ENCODE data around the gene RNF141. TPM values are rescaled to one million over a fixed set of nuclear protein-coding genes. Genes with fewer than 3 reads are reported as not detected.

RNF141 gene
- total RNA-seq, 1 experiment from 2014 or later: 35.8 TPM

GRCh38 chr11:10518123-10518522 is 22.9 kb downstream of the RNF141 start:
- ATAC-seq: no peak
- TF ChIP-seq SIN3A (IDR thresholded peaks at IDR 0.05; ENCODE audit: borderline replicate concordance, insufficient read depth, low read depth, low read length) (no peak), TCF7L2 (IDR thresholded peaks at IDR 0.05; ENCODE audit: low read depth, low read length) (no peak), REST (IDR thresholded peaks at IDR 0.05; ENCODE audit: insufficient read depth in 1 of 2, low read depth in 2 of 2, low read length in 1 of 2) (no peak), POLR2AphosphoS5 (IDR thresholded peaks at IDR 0.05; ENCODE audit: low read depth, low read length) (no peak)
- no peaks in the 10 kb centered on the region; the same call in 1 of the 2 replicates for H3K36me3 ChIP-seq (ENCODE audit: control insufficient read depth, insufficient read depth, low read length)
- DNase-seq (ENCODE audit: low read depth, low spot score): no peak
- intact Hi-C loops (cut with micrococcal nuclease; ENCODE audit: unreplicated experiment) (no loop called here), in situ Hi-C loops (cut with HindIII; ENCODE audit: low pct_unique_long_range_greater_than_20kb, low sequenced_read_pairs) (no loop called here)
- no peak overlapping the region for H3K4me3 ChIP-seq (ENCODE audit: low read depth in 2 of 2, low read length in 2 of 2)
- no peaks in the 10 kb centered on the region for H3K9me3 ChIP-seq (ENCODE audit: control insufficient read depth, insufficient read depth, low read depth, low read length)
- ChIA-PET POLR2A (no interaction called here), CTCF (no interaction called here)
- no TSS peak for BruUV-seq (replicated peaks)
- H3K27ac ChIP-seq (ENCODE audit: low read length): no peak overlapping the region
- no peaks in the 10 kb centered on the region for H3K27me3 ChIP-seq (ENCODE audit: control insufficient read depth, insufficient read depth, low read length)
- no peaks in the 10 kb centered on the region for H3K4me1 ChIP-seq (ENCODE audit: control insufficient read depth, insufficient read depth, low read length)

DNA sequence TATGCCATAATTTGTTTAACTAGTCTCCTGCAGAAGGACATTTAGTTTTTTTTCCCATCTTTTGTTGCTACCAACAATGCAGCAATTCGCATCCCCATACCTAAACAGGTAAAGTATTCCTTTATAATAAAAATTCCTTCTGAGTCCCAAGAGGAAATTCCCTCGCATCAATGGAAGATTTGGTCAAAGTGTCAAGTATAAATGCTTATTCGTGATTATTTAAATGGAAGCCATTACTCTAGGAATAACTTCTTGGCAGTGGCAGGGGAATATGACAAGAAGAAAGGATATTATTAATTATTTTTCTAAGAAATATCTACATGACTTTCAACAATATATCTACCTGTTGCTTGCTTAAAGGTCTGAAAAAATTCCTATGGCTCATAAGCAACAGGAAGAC is 25.6 kb downstream of the RNF141 start:
- CTCF ChIA-PET: interaction anchor here (0.8 kb wide), 1 partner anchor 88 kb away, joined by 3 read pairs; no protein-coding TSS in a partner anchor
- Histone ChIP-seq H3K36me3 (ENCODE audit: control insufficient read depth, insufficient read depth, low read length) (no peaks in the 10 kb centered on the region), H3K4me1 (ENCODE audit: control insufficient read depth, insufficient read depth, low read length) (no peaks in the 10 kb centered on the region), H3K27me3 (ENCODE audit: control insufficient read depth, insufficient read depth, low read length) (no peaks in the 10 kb centered on the region), H3K9me3 (ENCODE audit: control insufficient read depth, insufficient read depth, low read depth, low read length) (no peaks in the 10 kb centered on the region), H3K4me3 (ENCODE audit: low read depth in 2 of 2, low read length in 2 of 2) (no peak overlapping the region), H3K27ac (ENCODE audit: low read length) (no peak overlapping the region)
- in situ Hi-C loops (cut with HindIII; ENCODE audit: low pct_unique_long_range_greater_than_20kb, low sequenced_read_pairs) (no loop called here), intact Hi-C loops (cut with micrococcal nuclease; ENCODE audit: unreplicated experiment) (loop anchor here (2.0 kb wide), 1 partner anchor 219 kb away; no protein-coding TSS in a partner anchor)
- ATAC-seq (no peak), DNase-seq (ENCODE audit: low read depth, low spot score) (no peak)
- TF ChIP-seq REST (IDR thresholded peaks at IDR 0.05; ENCODE audit: insufficient read depth in 1 of 2, low read depth in 2 of 2, low read length in 1 of 2) (no peak), SIN3A (IDR thresholded peaks at IDR 0.05; ENCODE audit: borderline replicate concordance, insufficient read depth, low read depth, low read length) (no peak), POLR2AphosphoS5 (IDR thresholded peaks at IDR 0.05; ENCODE audit: low read depth, low read length) (no peak), TCF7L2 (IDR thresholded peaks at IDR 0.05; ENCODE audit: low read depth, low read length) (no peak), CTCF (IDR thresholded peaks at IDR 0.05) (no peak)
- BruUV-seq (replicated peaks): no TSS peak
- POLR2A ChIA-PET: interaction anchor here (0.6 kb wide), 1 partner anchor 9 kb away, joined by 4 read pairs; no protein-coding TSS in a partner anchor
